SK-N-SH (cell line): ENCODE measurements around the gene CCL24. TPM values are rescaled to one million over a fixed set of nuclear protein-coding genes. Genes with fewer than 3 reads are reported as not detected.

Experiments
- CTCF ChIA-PET: fragments of 300-600, 350-600 bp; formaldehyde crosslinking; extraction: SDS; loops from one replicate; lab custom pipeline; 2021; lab: Yijun Ruan, JAX
- POLR2A ChIA-PET: fragments of 350-600 bp; sonication (Branson Sonifier 250); formaldehyde crosslinking; extraction: SDS; loops from one replicate; lab custom pipeline; 2020; ENCODE audit warnings: antibody characterized with exemption, inconsistent platforms; lab: Yijun Ruan, JAX
- DNase-seq: peaks from one replicate; pipeline ENCODE4 v3.0.0; 2012
- H2AFZ ChIP-seq: fragments of 200-600 bp; sonication (generic); 2 replicates; pipeline ENCODE4 v1.8.1; 2016; ENCODE audit warnings: antibody characterized with exemption, mild to moderate bottlenecking, low read depth
- H3F3A ChIP-seq: fragments of 200-600 bp; sonication (generic); replicated peaks from 2 replicates; pipeline ENCODE3; 2016; ENCODE audit warnings: antibody characterized with exemption, mild to moderate bottlenecking; ENCODE audit not compliant: insufficient read depth
- H3K27ac ChIP-seq, 2 experiments: fragments of 200-500 bp in 1 of 2; fragments of 200-600 bp in 1 of 2; sonication (Bioruptor generic) in 1 of 2; sonication (generic), shearing (Covaris generic) in 1 of 2; 2 replicates each; pipeline versions ENCODE4 v1.5.1 to v1.6.1; 2014 to 2016; ENCODE audit warnings: low read depth in 2 of 2, inconsistent platforms in 1 of 2, low read length in 1 of 2, mild to moderate bottlenecking in 1 of 2, mixed read lengths in 1 of 2
- H3K27me3 ChIP-seq: fragments of 200-600 bp; sonication (generic), shearing (Covaris generic); 2 replicates; pipeline ENCODE4 v1.6.1; 2016; ENCODE audit warnings: mixed run types; ENCODE audit not compliant: insufficient read depth
- H3K36me3 ChIP-seq, 2 experiments: fragments of 200-500 bp in 1 of 2; fragments of 200-600 bp in 1 of 2; sonication (Bioruptor generic) in 1 of 2; sonication (generic) in 1 of 2; replicated peaks in 1 of 2; 2 replicates each; pipeline versions ENCODE3 to v1.5.1; 2014 to 2016; ENCODE audit warnings: low read length in 1 of 2, mild to moderate bottlenecking in 1 of 2; ENCODE audit not compliant: insufficient read depth in 2 of 2, control insufficient read depth in 1 of 2
- H3K4me1 ChIP-seq, 2 experiments: fragments of 200-500 bp in 1 of 2; fragments of 200-600 bp in 1 of 2; sonication (Bioruptor generic) in 1 of 2; sonication (generic), shearing (Covaris generic) in 1 of 2; 2 replicates each; pipeline versions ENCODE4 v1.5.1 to v1.6.1; 2014 to 2016; ENCODE audit warnings: low read depth in 1 of 2, low read length in 1 of 2, mixed run types in 1 of 2; ENCODE audit not compliant: insufficient read depth in 2 of 2, control insufficient read depth in 1 of 2
- H3K4me2 ChIP-seq: fragments of 200-600 bp; sonication (generic), shearing (Covaris generic); 2 replicates; pipeline ENCODE4 v1.6.1; 2017; ENCODE audit warnings: mixed run types
- H3K4me3 ChIP-seq, 2 experiments: fragments of 200-500 bp in 1 of 2; fragments of 200-600 bp in 1 of 2; sonication (Bioruptor generic) in 1 of 2; sonication (generic), shearing (Covaris generic) in 1 of 2; 2 replicates each; pipeline versions ENCODE4 v1.5.1 to v1.8.1; 2014 to 2016; ENCODE audit warnings: low read depth in 2 of 2, inconsistent platforms in 1 of 2, low read length in 1 of 2, mild to moderate bottlenecking in 1 of 2, mixed read lengths in 1 of 2, moderate library complexity in 1 of 2
- H3K79me2 ChIP-seq: fragments of 200-600 bp; sonication (generic); 2 replicates; pipeline ENCODE4 v1.8.1; 2017; ENCODE audit warnings: mild to moderate bottlenecking; ENCODE audit not compliant: insufficient read depth
- H3K9ac ChIP-seq: fragments of 200-600 bp; sonication (generic); 2 replicates; pipeline ENCODE4 v1.6.1; 2017; ENCODE audit warnings: mixed run types
- H3K9me2 ChIP-seq: fragments of 200-600 bp; sonication (generic); 2 replicates; pipeline ENCODE4 v1.6.1; 2017; ENCODE audit warnings: mixed run types
- H3K9me3 ChIP-seq: fragments of 200-600 bp; sonication (generic); 2 replicates; pipeline ENCODE4 v1.6.1; 2017; ENCODE audit warnings: mixed run types, mild to moderate bottlenecking, moderate library complexity
- H4K20me1 ChIP-seq: fragments of 200-600 bp; sonication (generic); 2 replicates; pipeline ENCODE4 v1.6.1; 2017; ENCODE audit warnings: mild to moderate bottlenecking, mixed run types; ENCODE audit not compliant: insufficient read depth
- ELF1 ChIP-seq: IDR thresholded peaks from 2 replicates; pipeline ENCODE4 v1.4.0; 2012
- FOSL2 ChIP-seq: IDR thresholded peaks from 2 replicates; pipeline ENCODE4 v1.4.0; 2012; ENCODE audit warnings: low read depth, mild to moderate bottlenecking, moderate library complexity, borderline replicate concordance
- FOXJ3 ChIP-seq: sonication (generic); formaldehyde crosslinking; IDR thresholded peaks from 2 replicates; pipeline ENCODE4 v1.5.1; 2020; ENCODE audit warnings: mild to moderate bottlenecking, missing genetic modification reagents
- FOXM1 ChIP-seq: IDR thresholded peaks from 2 replicates; pipeline ENCODE4 v1.4.0; 2012; ENCODE audit warnings: low read depth, mild to moderate bottlenecking
- GATA2 ChIP-seq: sonication (generic); formaldehyde crosslinking; IDR thresholded peaks from 2 replicates; pipeline ENCODE4 v1.5.0; 2020; ENCODE audit warnings: mild to moderate bottlenecking, missing genetic modification reagents
- MAX ChIP-seq: IDR thresholded peaks from 2 replicates; pipeline ENCODE4 v1.4.0; 2012; ENCODE audit warnings: low read depth
- NFIC ChIP-seq: IDR thresholded peaks from 2 replicates; pipeline ENCODE4 v1.4.0; 2012; ENCODE audit warnings: borderline replicate concordance
- NRF1 ChIP-seq: IDR thresholded peaks from 2 replicates; pipeline ENCODE4 v1.6.1; 2012; ENCODE audit warnings: low read depth, mild to moderate bottlenecking, low read length
- REST ChIP-seq: IDR thresholded peaks from 2 replicates; pipeline ENCODE4 v1.6.1; 2012; ENCODE audit warnings: mild to moderate bottlenecking, low read depth, low read length, moderate library complexity
- TAF1 ChIP-seq: IDR thresholded peaks from 2 replicates; pipeline ENCODE4 v1.6.1; 2012; ENCODE audit warnings: low read depth, mild to moderate bottlenecking, low read length, moderate library complexity, borderline replicate concordance
- TEAD4 ChIP-seq: IDR thresholded peaks from 2 replicates; pipeline ENCODE4 v1.4.0; 2012; ENCODE audit warnings: mild to moderate bottlenecking, borderline replicate concordance; ENCODE audit not compliant: insufficient read depth
- USF2 ChIP-seq: fragments of 150-350 bp; IDR thresholded peaks from 2 replicates; pipeline ENCODE4 v1.6.1; 2017; ENCODE audit warnings: antibody characterized with exemption, low read length, low read depth, borderline replicate concordance
- YY1 ChIP-seq: IDR thresholded peaks from 2 replicates; pipeline ENCODE4 v1.4.0; 2012; ENCODE audit warnings: low read depth, mild to moderate bottlenecking
- ZBTB33 ChIP-seq: IDR thresholded peaks from 2 replicates; pipeline ENCODE4 v1.4.0; 2012; ENCODE audit warnings: low read depth, borderline replicate concordance
- WGBS: methylation state at CpG from one replicate; pipeline ENCODE4 v1.1.6; 2017; ENCODE audit warnings: low lambda C conversion rate; 5-methylcytosine and 5-hydroxymethylcytosine counted together
- polyA plus RNA-seq, 3 experiments: library from polyadenylated mRNA; depleted of rRNA; stranded (reverse); fragments of >200 nt; gene quantifications; 2 replicates each; pipeline ENCODE4 v1.2.3, GENCODE V29; 2012
- TF ChIP-seq, protein P1 (sequence below): fragments of 200-600 bp; sonication (generic); IDR thresholded peaks from 2 replicates; pipeline ENCODE4 v1.6.1; 2017; ENCODE audit warnings: antibody characterized with exemption, mild to moderate bottlenecking, moderate library complexity
- TF ChIP-seq, protein P2 (sequence below): IDR thresholded peaks from 2 replicates; pipeline ENCODE4 v1.4.0; 2012; ENCODE audit warnings: low read depth, borderline replicate concordance
- TF ChIP-seq, protein P3 (sequence below): IDR thresholded peaks from 2 replicates; pipeline ENCODE4; 2012

Gene CCL24
- polyA plus RNA-seq, 1 of the 3 experiments (the other 2 are of a cell fraction) = not detected

- POLR2A ChIA-PET = interaction anchor here (0.8 kb wide), 1 partner anchor 13 kb away, joined by 3 read pairs; no protein-coding TSS in a partner anchor
- CTCF ChIA-PET = interaction anchor here (1.4 kb wide), 1 partner anchor 189 kb away, joined by 4 read pairs; no protein-coding TSS in a partner anchor
Measured at GRCh38 chr7:75830978-75831377, 17.4 kb upstream of the CCL24 start.

More at GRCh38 chr7:75830978-75831377, 17.4 kb upstream of the CCL24 start:
- H3K4me1 ChIP-seq = no peaks in the 10 kb centered on the region; a peak in 1 of 4 replicates
- H3K4me3 ChIP-seq = no peak overlapping the region
- 89% methylated on average over 6 of the region's 6 CpGs for WGBS
- no peak overlapping the region for H2AFZ ChIP-seq
- no peaks in the 10 kb centered on the region for H3F3A ChIP-seq
- H3K27ac ChIP-seq = no peak overlapping the region
- no peaks in the 10 kb centered on the region for H3K9me3 ChIP-seq
- H3K79me2 ChIP-seq = no peaks in the 10 kb centered on the region
- H3K4me2 ChIP-seq = no peak overlapping the region
- peaks cover 13% of the 10 kb centered on the region; the same call in 1 of the 2 replicates for H3K27me3 ChIP-seq
- H3K9me2 ChIP-seq = no peaks in the 10 kb centered on the region
- no peak for TF ChIP-seq REST
- TF ChIP-seq FOXJ3 (CRISPR knock-in tag) = no peak
- TF ChIP-seq FOXM1 = no peak
- TF ChIP-seq USF2 = no peak
- no peak for TF ChIP-seq GATA2
- TF ChIP-seq TAF1 = no peak
- no peak for TF ChIP-seq NRF1
- TF ChIP-seq ELF1 = no peak
- TF ChIP-seq, protein P1, sequence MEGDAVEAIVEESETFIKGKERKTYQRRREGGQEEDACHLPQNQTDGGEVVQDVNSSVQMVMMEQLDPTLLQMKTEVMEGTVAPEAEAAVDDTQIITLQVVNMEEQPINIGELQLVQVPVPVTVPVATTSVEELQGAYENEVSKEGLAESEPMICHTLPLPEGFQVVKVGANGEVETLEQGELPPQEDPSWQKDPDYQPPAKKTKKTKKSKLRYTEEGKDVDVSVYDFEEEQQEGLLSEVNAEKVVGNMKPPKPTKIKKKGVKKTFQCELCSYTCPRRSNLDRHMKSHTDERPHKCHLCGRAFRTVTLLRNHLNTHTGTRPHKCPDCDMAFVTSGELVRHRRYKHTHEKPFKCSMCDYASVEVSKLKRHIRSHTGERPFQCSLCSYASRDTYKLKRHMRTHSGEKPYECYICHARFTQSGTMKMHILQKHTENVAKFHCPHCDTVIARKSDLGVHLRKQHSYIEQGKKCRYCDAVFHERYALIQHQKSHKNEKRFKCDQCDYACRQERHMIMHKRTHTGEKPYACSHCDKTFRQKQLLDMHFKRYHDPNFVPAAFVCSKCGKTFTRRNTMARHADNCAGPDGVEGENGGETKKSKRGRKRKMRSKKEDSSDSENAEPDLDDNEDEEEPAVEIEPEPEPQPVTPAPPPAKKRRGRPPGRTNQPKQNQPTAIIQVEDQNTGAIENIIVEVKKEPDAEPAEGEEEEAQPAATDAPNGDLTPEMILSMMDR = no peak
- TF ChIP-seq FOSL2 = no peak
- TF ChIP-seq, protein P2, sequence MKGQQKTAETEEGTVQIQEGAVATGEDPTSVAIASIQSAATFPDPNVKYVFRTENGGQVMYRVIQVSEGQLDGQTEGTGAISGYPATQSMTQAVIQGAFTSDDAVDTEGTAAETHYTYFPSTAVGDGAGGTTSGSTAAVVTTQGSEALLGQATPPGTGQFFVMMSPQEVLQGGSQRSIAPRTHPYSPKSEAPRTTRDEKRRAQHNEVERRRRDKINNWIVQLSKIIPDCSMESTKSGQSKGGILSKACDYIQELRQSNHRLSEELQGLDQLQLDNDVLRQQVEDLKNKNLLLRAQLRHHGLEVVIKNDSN = no peak
- TF ChIP-seq, protein P3, sequence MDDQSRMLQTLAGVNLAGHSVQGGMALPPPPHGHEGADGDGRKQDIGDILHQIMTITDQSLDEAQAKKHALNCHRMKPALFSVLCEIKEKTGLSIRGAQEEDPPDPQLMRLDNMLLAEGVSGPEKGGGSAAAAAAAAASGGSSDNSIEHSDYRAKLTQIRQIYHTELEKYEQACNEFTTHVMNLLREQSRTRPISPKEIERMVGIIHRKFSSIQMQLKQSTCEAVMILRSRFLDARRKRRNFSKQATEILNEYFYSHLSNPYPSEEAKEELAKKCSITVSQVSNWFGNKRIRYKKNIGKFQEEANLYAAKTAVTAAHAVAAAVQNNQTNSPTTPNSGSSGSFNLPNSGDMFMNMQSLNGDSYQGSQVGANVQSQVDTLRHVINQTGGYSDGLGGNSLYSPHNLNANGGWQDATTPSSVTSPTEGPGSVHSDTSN = no peak
- no peak for TF ChIP-seq ZBTB33
- TF ChIP-seq YY1 = no peak
- no peak for TF ChIP-seq MAX
- TF ChIP-seq TEAD4 = no peak
- no peak for TF ChIP-seq NFIC
- TF ChIP-seq, all 33 proteins: peak for 0
- no peak for DNase-seq
- no peaks in the 10 kb centered on the region for H4K20me1 ChIP-seq
- H3K36me3 ChIP-seq = no peaks in the 10 kb centered on the region
- no peak overlapping the region for H3K9ac ChIP-seq
